ENCODE results near the gene RPS14. TPM values are rescaled to one million over a fixed set of nuclear protein-coding genes. Genes with fewer than 3 reads are reported as not detected.

Gene RPS14
- total and polyA plus RNA-seq, 2 of the 8 experiments (the other 6 are each of a cell fraction or from before 2014, with no cell fraction given), result 2,548 to 6,423 TPM

DNA sequence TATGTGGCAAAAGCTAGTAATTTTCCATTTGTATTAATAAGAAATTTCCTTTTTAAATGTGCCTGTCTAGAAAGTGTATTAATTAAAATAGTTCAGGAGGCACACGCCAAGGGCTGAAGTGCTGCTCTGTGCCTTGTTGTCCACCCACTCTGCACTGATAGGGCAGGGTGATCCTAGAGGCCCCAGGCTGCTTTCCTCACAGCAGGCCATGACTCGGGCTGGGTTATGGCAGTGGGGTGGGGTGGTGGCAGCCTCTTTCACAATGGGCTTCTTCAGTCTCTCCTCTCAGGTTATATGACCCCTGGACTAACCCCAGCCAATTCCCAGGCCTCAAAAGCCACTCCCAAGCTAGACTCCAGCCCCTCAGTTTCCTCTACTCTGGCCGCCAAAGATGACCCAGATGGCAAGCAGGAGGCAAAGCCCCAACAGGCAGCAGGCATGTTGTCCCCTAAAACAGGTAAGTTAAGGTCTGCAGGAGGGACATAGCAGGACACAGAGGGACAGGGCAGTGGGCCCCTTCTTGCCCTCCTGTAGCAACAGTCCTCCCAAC is 56.4 kb downstream of the RPS14 start:
- H3K56ac ChIP-seq (replicated peaks; ENCODE audit: insufficient read length, low read depth, low read length), result no peak overlapping the region
- no peak overlapping the region for H4K8ac ChIP-seq (ENCODE audit: extremely low read depth, insufficient read depth, low read length)
- H3K14ac ChIP-seq (ENCODE audit: insufficient read length), result no peak overlapping the region
- WGBS, 2 experiments (ENCODE audit: extremely low coverage in 1 of 2, insufficient coverage in 1 of 2, insufficient read length in 1 of 2, insufficient replicate concordance in 2 of 2, low coverage in 1 of 2, low lambda C conversion rate in 2 of 2, missing lambda C conversion rate in 1 of 2), result 89% methylated on average over 3 of the region's 3 CpGs; no CpG with 5 or more reads in 1 of the 2 experiments
- no peak overlapping the region for H3K9ac ChIP-seq (replicated peaks in 1 of 4; ENCODE audit: extremely low read depth in 1 of 4, low read depth in 3 of 4, low read length in 3 of 4)
- H3K9me3 ChIP-seq (ENCODE audit: insufficient read depth in 2 of 2, low read depth in 1 of 2, low read length in 1 of 2), result no peaks in the 10 kb centered on the region
- no peak overlapping the region for H3K4me3 ChIP-seq (ENCODE audit: extremely low read depth in 1 of 4, insufficient read depth in 2 of 4, low read depth in 3 of 4, low read length in 4 of 4)
- DNase-seq (ENCODE audit: low read depth in 1 of 2, low spot score in 2 of 2), result no peak
- H2BK20ac ChIP-seq (ENCODE audit: low read length), result no peak overlapping the region
- H2BK120ac ChIP-seq (replicated peaks; ENCODE audit: low read depth, low read length), result no peak overlapping the region
- TF ChIP-seq EP300 (IDR thresholded peaks at IDR 0.05; ENCODE audit: borderline replicate concordance in 1 of 2, low read depth in 2 of 2, low read length in 2 of 2), result no peak
- no peak for TF ChIP-seq CREB1 (IDR thresholded peaks at IDR 0.05)
- no peak for TF ChIP-seq HDAC6 (IDR thresholded peaks at IDR 0.05; ENCODE audit: low read depth, low read length)
- TF ChIP-seq MAFK (IDR thresholded peaks at IDR 0.05; ENCODE audit: low read depth, low read length), result no peak
- TF ChIP-seq CBX5 (IDR thresholded peaks at IDR 0.05; ENCODE audit: low read depth, low read length), result no peak
- H3K27ac ChIP-seq (ENCODE audit: low read depth, low read length), result no peak overlapping the region
- H4K5ac ChIP-seq (ENCODE audit: insufficient read length, low read depth, low read length), result no peak overlapping the region
- H2BK15ac ChIP-seq (ENCODE audit: low read length), result no peak overlapping the region
- H2AFZ ChIP-seq (ENCODE audit: low read length), result no peak overlapping the region
- no peak for FAIRE-seq
- ChIA-PET CTCF (ENCODE audit: partially characterized antibody) (interaction anchor here (0.7 to 16.9 kb wide), 4 partner anchors 12 to 65 kb away, joined by 3 to 274 read pairs (median 21); no protein-coding TSS in a partner anchor), POLR2A (ENCODE audit: partially characterized antibody) (interaction anchor here (1.4 to 19.1 kb wide), 2 partner anchors 11 to 20 kb away, joined by 3 to 455 read pairs; partner anchors contain the start of gene TCOF1)
- no peak overlapping the region for H2BK12ac ChIP-seq (ENCODE audit: low read depth, low read length)
- no peak overlapping the region for H4K91ac ChIP-seq (replicated peaks; ENCODE audit: insufficient read length, low read length)
- no peak overlapping the region for H3K23ac ChIP-seq (ENCODE audit: insufficient read length)
- H3K4ac ChIP-seq (replicated peaks; ENCODE audit: insufficient read length, low read depth, low read length), result no peak overlapping the region
- no peak overlapping the region for H3K18ac ChIP-seq (ENCODE audit: extremely low read depth, low read length)
- H4K20me1 ChIP-seq (replicated peaks in 1 of 2; ENCODE audit: control insufficient read depth in 1 of 2, insufficient read depth in 2 of 2, low read length in 2 of 2), result peaks cover 0 to 3% of the 10 kb centered on the region in 2 experiments
- H3K4me1 ChIP-seq (replicated peaks in 1 of 4; ENCODE audit: control insufficient read depth in 3 of 4, insufficient read depth in 4 of 4, low read length in 3 of 4), result no peaks in the 10 kb centered on the region
- peaks cover 62 to 94% (median 88%) of the 10 kb centered on the region in 4 experiments for H3K36me3 ChIP-seq (ENCODE audit: control insufficient read depth in 2 of 4, insufficient read depth in 4 of 4, low read length in 3 of 4)
- H3K23me2 ChIP-seq (ENCODE audit: low read depth, low read length), result no peaks in the 10 kb centered on the region
- no peaks in the 10 kb centered on the region for H3K27me3 ChIP-seq (replicated peaks in 1 of 4; ENCODE audit: control insufficient read depth in 3 of 4, extremely low read depth in 1 of 4, insufficient read depth in 3 of 4, low read length in 3 of 4)
- no peak overlapping the region for H2BK5ac ChIP-seq (ENCODE audit: low read depth, low read length)
- H3K4me2 ChIP-seq (ENCODE audit: insufficient read depth in 1 of 2, low read depth in 2 of 2, low read length in 2 of 2), result no peak overlapping the region
- H2AK5ac ChIP-seq (ENCODE audit: low read depth, low read length), result no peak overlapping the region
- H3K79me1 ChIP-seq (ENCODE audit: low read depth, low read length), result no peaks in the 10 kb centered on the region
- no peaks in the 10 kb centered on the region for H3K79me2 ChIP-seq (ENCODE audit: control insufficient read depth in 1 of 2, insufficient read depth in 2 of 2, low read length in 2 of 2)
